Measurements from ENCODE around the gene GUCA1A.
"Not testable (repeated sequence)": the region's sequence is repeated elsewhere in the genome, so short reads cannot be mapped to it uniquely, and the experiment has no call there.

DNA sequence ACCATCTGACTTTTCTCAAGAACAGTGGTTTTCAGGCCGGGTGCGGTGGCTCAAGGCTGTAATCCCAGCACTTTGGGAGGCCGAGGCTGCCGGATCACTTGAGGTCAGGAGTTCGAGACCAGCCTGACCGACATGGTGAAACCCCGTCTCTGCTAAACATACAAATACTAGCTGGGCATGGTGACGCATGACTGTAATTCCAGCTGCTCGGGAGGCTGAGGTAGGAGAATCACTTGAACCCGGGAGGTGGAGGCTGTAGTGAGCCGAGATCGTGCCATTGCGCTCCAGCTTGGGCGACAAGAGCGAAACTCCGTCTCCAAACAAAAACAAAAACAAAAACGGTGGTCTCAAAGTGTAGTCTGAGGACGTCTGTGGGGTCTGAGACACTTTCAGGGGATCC lies 43.3 kb downstream of the GUCA1A start:
- TF ChIP-seq, protein P1, sequence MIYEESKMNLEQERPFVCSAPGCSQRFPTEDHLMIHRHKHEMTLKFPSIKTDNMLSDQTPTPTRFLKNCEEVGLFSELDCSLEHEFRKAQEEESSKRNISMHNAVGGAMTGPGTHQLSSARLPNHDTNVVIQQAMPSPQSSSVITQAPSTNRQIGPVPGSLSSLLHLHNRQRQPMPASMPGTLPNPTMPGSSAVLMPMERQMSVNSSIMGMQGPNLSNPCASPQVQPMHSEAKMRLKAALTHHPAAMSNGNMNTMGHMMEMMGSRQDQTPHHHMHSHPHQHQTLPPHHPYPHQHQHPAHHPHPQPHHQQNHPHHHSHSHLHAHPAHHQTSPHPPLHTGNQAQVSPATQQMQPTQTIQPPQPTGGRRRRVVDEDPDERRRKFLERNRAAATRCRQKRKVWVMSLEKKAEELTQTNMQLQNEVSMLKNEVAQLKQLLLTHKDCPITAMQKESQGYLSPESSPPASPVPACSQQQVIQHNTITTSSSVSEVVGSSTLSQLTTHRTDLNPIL (CRISPR knock-in tag; IDR thresholded peaks at IDR 0.05; ENCODE audit: low read depth) = not testable (repeated sequence)
- TF ChIP-seq, protein P2, sequence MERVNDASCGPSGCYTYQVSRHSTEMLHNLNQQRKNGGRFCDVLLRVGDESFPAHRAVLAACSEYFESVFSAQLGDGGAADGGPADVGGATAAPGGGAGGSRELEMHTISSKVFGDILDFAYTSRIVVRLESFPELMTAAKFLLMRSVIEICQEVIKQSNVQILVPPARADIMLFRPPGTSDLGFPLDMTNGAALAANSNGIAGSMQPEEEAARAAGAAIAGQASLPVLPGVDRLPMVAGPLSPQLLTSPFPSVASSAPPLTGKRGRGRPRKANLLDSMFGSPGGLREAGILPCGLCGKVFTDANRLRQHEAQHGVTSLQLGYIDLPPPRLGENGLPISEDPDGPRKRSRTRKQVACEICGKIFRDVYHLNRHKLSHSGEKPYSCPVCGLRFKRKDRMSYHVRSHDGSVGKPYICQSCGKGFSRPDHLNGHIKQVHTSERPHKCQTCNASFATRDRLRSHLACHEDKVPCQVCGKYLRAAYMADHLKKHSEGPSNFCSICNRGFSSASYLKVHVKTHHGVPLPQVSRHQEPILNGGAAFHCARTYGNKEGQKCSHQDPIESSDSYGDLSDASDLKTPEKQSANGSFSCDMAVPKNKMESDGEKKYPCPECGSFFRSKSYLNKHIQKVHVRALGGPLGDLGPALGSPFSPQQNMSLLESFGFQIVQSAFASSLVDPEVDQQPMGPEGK (CRISPR knock-in tag; IDR thresholded peaks at IDR 0.05; ENCODE audit: borderline replicate concordance) = not testable (repeated sequence)
- TF ChIP-seq ARNTL (CRISPR knock-in tag; IDR thresholded peaks at IDR 0.05; ENCODE audit: borderline replicate concordance, low read depth); RARB (CRISPR knock-in tag; IDR thresholded peaks at IDR 0.05); ZC3H10 (CRISPR knock-in tag; IDR thresholded peaks at IDR 0.05); ZNF8 (CRISPR knock-in tag; IDR thresholded peaks at IDR 0.05); PPARA (CRISPR knock-in tag; IDR thresholded peaks at IDR 0.05; ENCODE audit: borderline replicate concordance); SNAI2 (CRISPR knock-in tag; IDR thresholded peaks at IDR 0.05); ISL1 (CRISPR knock-in tag; IDR thresholded peaks at IDR 0.05): not testable (repeated sequence)
- TF ChIP-seq, protein P3, sequence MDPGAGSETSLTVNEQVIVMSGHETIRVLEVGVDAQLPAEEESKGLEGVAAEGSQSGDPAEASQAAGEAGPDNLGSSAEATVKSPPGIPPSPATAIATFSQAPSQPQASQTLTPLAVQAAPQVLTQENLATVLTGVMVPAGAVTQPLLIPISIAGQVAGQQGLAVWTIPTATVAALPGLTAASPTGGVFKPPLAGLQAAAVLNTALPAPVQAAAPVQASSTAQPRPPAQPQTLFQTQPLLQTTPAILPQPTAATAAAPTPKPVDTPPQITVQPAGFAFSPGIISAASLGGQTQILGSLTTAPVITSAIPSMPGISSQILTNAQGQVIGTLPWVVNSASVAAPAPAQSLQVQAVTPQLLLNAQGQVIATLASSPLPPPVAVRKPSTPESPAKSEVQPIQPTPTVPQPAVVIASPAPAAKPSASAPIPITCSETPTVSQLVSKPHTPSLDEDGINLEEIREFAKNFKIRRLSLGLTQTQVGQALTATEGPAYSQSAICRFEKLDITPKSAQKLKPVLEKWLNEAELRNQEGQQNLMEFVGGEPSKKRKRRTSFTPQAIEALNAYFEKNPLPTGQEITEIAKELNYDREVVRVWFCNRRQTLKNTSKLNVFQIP (CRISPR knock-in tag; IDR thresholded peaks at IDR 0.05; ENCODE audit: borderline replicate concordance, low read depth) = not testable (repeated sequence)
- TF ChIP-seq, protein P4, sequence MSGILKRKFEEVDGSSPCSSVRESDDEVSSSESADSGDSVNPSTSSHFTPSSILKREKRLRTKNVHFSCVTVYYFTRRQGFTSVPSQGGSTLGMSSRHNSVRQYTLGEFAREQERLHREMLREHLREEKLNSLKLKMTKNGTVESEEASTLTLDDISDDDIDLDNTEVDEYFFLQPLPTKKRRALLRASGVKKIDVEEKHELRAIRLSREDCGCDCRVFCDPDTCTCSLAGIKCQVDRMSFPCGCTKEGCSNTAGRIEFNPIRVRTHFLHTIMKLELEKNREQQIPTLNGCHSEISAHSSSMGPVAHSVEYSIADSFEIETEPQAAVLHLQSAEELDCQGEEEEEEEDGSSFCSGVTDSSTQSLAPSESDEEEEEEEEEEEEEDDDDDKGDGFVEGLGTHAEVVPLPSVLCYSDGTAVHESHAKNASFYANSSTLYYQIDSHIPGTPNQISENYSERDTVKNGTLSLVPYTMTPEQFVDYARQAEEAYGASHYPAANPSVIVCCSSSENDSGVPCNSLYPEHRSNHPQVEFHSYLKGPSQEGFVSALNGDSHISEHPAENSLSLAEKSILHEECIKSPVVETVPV (CRISPR knock-in tag; IDR thresholded peaks at IDR 0.05) = not testable (repeated sequence)

Measured in SK-N-SH treated with all-trans-retinoic acid at 6 μM for 48 hours (cell line).